ENCODE measurements around the gene CGAS. TPM values are rescaled to one million over a fixed set of nuclear protein-coding genes. Genes with fewer than 3 reads are reported as not detected.
"Not testable (repeated sequence)": the region's sequence is repeated elsewhere in the genome, so short reads cannot be mapped to it uniquely, and the experiment has no call there.

CGAS gene
- total RNA-seq: 10 to 100 TPM; 37.5 to 56.0 TPM

GRCh38 chr6:73452107-73452461, at the start of gene CGAS:
CGAS (minus strand) TSS chr6:73452297; CDS start chr6:73452181, 116 bp downstream.
- Mint-ChIP-seq H3K4me3 (peak within 1 kb of the TSS; percentile 93), H3K27me3 (no peaks in the 10 kb centered on the region), H3K9me3 (no peaks in the 10 kb centered on the region), H3K27ac (peak within 1 kb of the TSS; percentile 95), H3K36me3 (ENCODE audit: low read depth) (peaks cover 41% of the 10 kb centered on the region), H3K4me1 (peaks cover 12% of the 10 kb centered on the region)
- ATAC-seq (replicated peaks): peak; percentile 87

- Mint-ChIP-seq H3K4me1 (no peaks in the 10 kb centered on the region), H3K36me3 (ENCODE audit: low read depth) (peaks cover 97% of the 10 kb centered on the region), H3K27me3 (no peaks in the 10 kb centered on the region), H3K9me3 (no peaks in the 10 kb centered on the region), H3K27ac (no peak overlapping the region), H3K4me3 (no peak overlapping the region)
- no peak for ATAC-seq (replicated peaks)
Measured at GRCh38 chr6:73497915-73498314, 45.8 kb upstream of the CGAS start.

GRCh38 chr6:73491377-73491776, 39.3 kb upstream of the CGAS start:
- no peak overlapping the region for H3K27ac Mint-ChIP-seq
- no peaks in the 10 kb centered on the region for H3K9me3 Mint-ChIP-seq
- peaks cover 98% of the 10 kb centered on the region for H3K36me3 Mint-ChIP-seq (ENCODE audit: low read depth)
- H3K27me3 Mint-ChIP-seq: no peaks in the 10 kb centered on the region
- no peaks in the 10 kb centered on the region for H3K4me1 Mint-ChIP-seq
- ATAC-seq (replicated peaks): no peak
- no peak overlapping the region for H3K4me3 Mint-ChIP-seq

- Mint-ChIP-seq H3K27me3 (no peaks in the 10 kb centered on the region), H3K27ac (no peak overlapping the region), H3K4me1 (no peaks in the 10 kb centered on the region), H3K4me3 (no peak overlapping the region), H3K36me3 (ENCODE audit: low read depth) (peaks cover 97% of the 10 kb centered on the region), H3K9me3 (no peaks in the 10 kb centered on the region)
- ATAC-seq (replicated peaks): no peak
Measured at GRCh38 chr6:73487473-73487872, 35.4 kb upstream of the CGAS start.

GRCh38 chr6:73484438-73484837, 32.3 kb upstream of the CGAS start:
- Mint-ChIP-seq H3K4me3 (no peak overlapping the region), H3K27me3 (no peaks in the 10 kb centered on the region), H3K27ac (peak overlapping the region; percentile 36), H3K36me3 (ENCODE audit: low read depth) (peaks cover 97% of the 10 kb centered on the region), H3K9me3 (no peaks in the 10 kb centered on the region), H3K4me1 (no peaks in the 10 kb centered on the region)
- ATAC-seq (replicated peaks): no peak

GRCh38 chr6:73481969-73482368, 29.9 kb upstream of the CGAS start:
- Mint-ChIP-seq H3K9me3 (no peaks in the 10 kb centered on the region), H3K4me1 (no peaks in the 10 kb centered on the region), H3K36me3 (ENCODE audit: low read depth) (peaks cover 95% of the 10 kb centered on the region), H3K4me3 (no peak overlapping the region), H3K27ac (no peak overlapping the region), H3K27me3 (no peaks in the 10 kb centered on the region)
- ATAC-seq (replicated peaks): no peak

- no peak for ATAC-seq (replicated peaks)
- Mint-ChIP-seq H3K4me3 (no peak overlapping the region), H3K9me3 (no peaks in the 10 kb centered on the region), H3K27me3 (no peaks in the 10 kb centered on the region), H3K4me1 (no peaks in the 10 kb centered on the region), H3K27ac (no peak overlapping the region), H3K36me3 (ENCODE audit: low read depth) (peaks cover 98% of the 10 kb centered on the region)
Measured at GRCh38 chr6:73477407-73477806, 25.3 kb upstream of the CGAS start.

GRCh38 chr6:73476723-73477122, 24.6 kb upstream of the CGAS start:
- Mint-ChIP-seq H3K36me3 (ENCODE audit: low read depth) (peaks cover 98% of the 10 kb centered on the region), H3K9me3 (no peaks in the 10 kb centered on the region)
- peak; percentile 59 for ATAC-seq (replicated peaks)

GRCh38 chr6:73471686-73472290, 19.7 kb upstream of the CGAS start:
- H3K4me1 Mint-ChIP-seq: peaks cover 7% of the 10 kb centered on the region
- no peaks in the 10 kb centered on the region for H3K9me3 Mint-ChIP-seq
- ATAC-seq (replicated peaks): peak; percentile 57
- no peaks in the 10 kb centered on the region for H3K27me3 Mint-ChIP-seq
- H3K4me3 Mint-ChIP-seq: peak overlapping the region; percentile 64
- H3K27ac Mint-ChIP-seq: peak overlapping the region; percentile 66
- peaks cover 100% of the 10 kb centered on the region for H3K36me3 Mint-ChIP-seq (ENCODE audit: low read depth)

More at GRCh38 chr6:73476723-73477122, 24.6 kb upstream of the CGAS start:
- H3K4me3 Mint-ChIP-seq: no peak overlapping the region
- peaks cover 5% of the 10 kb centered on the region for H3K4me1 Mint-ChIP-seq
- no peaks in the 10 kb centered on the region for H3K27me3 Mint-ChIP-seq
- H3K27ac Mint-ChIP-seq: no peak overlapping the region

- Mint-ChIP-seq H3K27me3 (no peaks in the 10 kb centered on the region), H3K27ac (peak within 1 kb of the TSS; percentile 86), H3K4me1 (peaks cover 16% of the 10 kb centered on the region), H3K36me3 (ENCODE audit: low read depth) (peaks cover 46% of the 10 kb centered on the region), H3K9me3 (no peaks in the 10 kb centered on the region), H3K4me3 (peak within 1 kb of the TSS; percentile 83)
- ATAC-seq (replicated peaks): peak; percentile 97
Measured at GRCh38 chr6:73461537-73462350, 9.6 kb upstream of the CGAS start, which contains the start of gene MTO1. MTO1 (plus strand) TSS chr6:73461737; CDS start chr6:73461855, 118 bp downstream.

- Mint-ChIP-seq H3K27me3 (no peaks in the 10 kb centered on the region), H3K4me1 (peaks cover 22% of the 10 kb centered on the region), H3K27ac (peak overlapping the region; percentile 86), H3K9me3 (no peaks in the 10 kb centered on the region), H3K36me3 (ENCODE audit: low read depth) (peaks cover 30% of the 10 kb centered on the region), H3K4me3 (peak overlapping the region; percentile 83)
- no peak for ATAC-seq (replicated peaks)
Measured at GRCh38 chr6:73460056-73460455, 8.0 kb upstream of the CGAS start.

GRCh38 chr6:73459474-73459873, 7.4 kb upstream of the CGAS start:
- H3K9me3 Mint-ChIP-seq; ATAC-seq (replicated peaks); H3K27me3 Mint-ChIP-seq: not testable (repeated sequence)
- Mint-ChIP-seq H3K4me3 (peak overlapping the region; percentile 83), H3K27ac (peak overlapping the region; percentile 86), H3K4me1 (peaks cover 22% of the 10 kb centered on the region), H3K36me3 (ENCODE audit: low read depth) (peaks cover 27% of the 10 kb centered on the region)

GRCh38 chr6:73455865-73456629, 4.0 kb upstream of the CGAS start:
- peak; percentile 44 for ATAC-seq (replicated peaks)
- H3K4me1 Mint-ChIP-seq: peaks cover 17% of the 10 kb centered on the region

GRCh38 chr6:73451223-73452106, 632 bp downstream of the CGAS start:
- H3K27me3 Mint-ChIP-seq: no peaks in the 10 kb centered on the region
- H3K27ac Mint-ChIP-seq: peak overlapping the region; percentile 95
- H3K9me3 Mint-ChIP-seq: no peaks in the 10 kb centered on the region
- H3K4me1 Mint-ChIP-seq: peaks cover 12% of the 10 kb centered on the region
- peak overlapping the region; percentile 93 for H3K4me3 Mint-ChIP-seq
- peaks cover 46% of the 10 kb centered on the region for H3K36me3 Mint-ChIP-seq (ENCODE audit: low read depth)
- ATAC-seq (replicated peaks): peak; percentile 55

More at GRCh38 chr6:73455865-73456629, 4.0 kb upstream of the CGAS start:
- Mint-ChIP-seq H3K9me3 (no peaks in the 10 kb centered on the region), H3K27ac (no peak overlapping the region), H3K36me3 (ENCODE audit: low read depth) (peaks cover 2% of the 10 kb centered on the region), H3K4me3 (no peak overlapping the region), H3K27me3 (no peaks in the 10 kb centered on the region)
